ENCODE results near the gene ASIC2.

- TF ChIP-seq EZH2phosphoT487 (IDR thresholded peaks at IDR 0.05; ENCODE audit: unreplicated experiment) (no peak), CTCF (conservative IDR thresholded peaks at IDR 0.05; ENCODE audit: low read depth in 2 of 2) (no peak), CREB1 (CRISPR knock-in tag; IDR thresholded peaks at IDR 0.05; ENCODE audit: low read depth) (no peak), POLR2AphosphoS5 (IDR thresholded peaks at IDR 0.05; ENCODE audit: low read depth) (no peak), ZNF462 (CRISPR knock-in tag; IDR thresholded peaks at IDR 0.05) (no peak), EZH2 (IDR thresholded peaks at IDR 0.05; ENCODE audit: low read depth, unreplicated experiment) (no peak)
Observed at GRCh38 chr17:33294994-33295393, 1.9 kb upstream of the ASIC2 start.
